ENCODE measurements around the gene PSMD4.

PSMD4 gene

GRCh38 chr1:151281225-151281968, 26.9 kb downstream of the PSMD4 start:
- no peak overlapping the region for H4K91ac ChIP-seq (ENCODE audit: low read depth, low read length, poor library complexity)
- peak overlapping the region; percentile 3 for H2AK5ac ChIP-seq (ENCODE audit: low read depth, low read length)
- H3K14ac ChIP-seq (ENCODE audit: low read length) = no peak overlapping the region
- peak overlapping the region; percentile 81 for H3K4me2 ChIP-seq (ENCODE audit: insufficient read depth, low read length, poor library complexity, severe bottlenecking)
- peak overlapping the region; percentile 78 for H3K4ac ChIP-seq (ENCODE audit: low read length)
- peak overlapping the region; percentile 96 for H3K9ac ChIP-seq (ENCODE audit: low read depth, low read length, poor library complexity)
- H3K4me1 ChIP-seq (ENCODE audit: control insufficient read depth in 2 of 2, insufficient read depth in 1 of 2, low read depth in 1 of 2, low read length in 2 of 2) = peaks cover 2 to 8% of the 10 kb centered on the region in 2 donors
- H2BK120ac ChIP-seq (ENCODE audit: low read depth, low read length) = no peak overlapping the region
- peak; percentile 96 for DNase-seq (ENCODE audit: low spot score)
- H3K79me1 ChIP-seq (ENCODE audit: low read depth, low read length) = peaks cover 9% of the 10 kb centered on the region
- H4K8ac ChIP-seq (ENCODE audit: low read depth, low read length) = no peak overlapping the region
- peak overlapping the region; percentile 92 for H2AFZ ChIP-seq (ENCODE audit: low read length)
- H3K9me3 ChIP-seq (replicated peaks in 1 of 2; ENCODE audit: control insufficient read depth in 2 of 2, insufficient read depth in 1 of 2, low read depth in 1 of 2, low read length in 2 of 2) = no peaks in the 10 kb centered on the region
- no CpG with 5 or more reads among the region's 48 CpGs for WGBS, 2 donors (ENCODE audit: extremely low coverage in 2 of 2, insufficient read length in 2 of 2, insufficient replicate concordance in 1 of 2)
- H3K27ac ChIP-seq (replicated peaks; ENCODE audit: low read length) = peak overlapping the region; percentile 97
- H2BK12ac ChIP-seq (ENCODE audit: low read length) = peak overlapping the region; percentile 81
- H3K23ac ChIP-seq (ENCODE audit: low read depth, low read length, poor library complexity) = peak overlapping the region; percentile 95
- peak overlapping the region; percentile 54 for H2BK5ac ChIP-seq (ENCODE audit: low read length)
- peak overlapping the region; percentile 40 for H2BK15ac ChIP-seq (ENCODE audit: low read length)
- no peaks in the 10 kb centered on the region for H3K27me3 ChIP-seq (ENCODE audit: control insufficient read depth in 3 of 3, insufficient read depth in 3 of 3, low read depth in 1 of 3, low read length in 3 of 3)
- peak overlapping the region; percentile 76 to 98 for H3K4me3 ChIP-seq (ENCODE audit: low read length in 2 of 2)
- H3K18ac ChIP-seq (ENCODE audit: low read length) = peak overlapping the region; percentile 99
- H3K36me3 ChIP-seq (replicated peaks in 1 of 2; ENCODE audit: control insufficient read depth in 2 of 2, insufficient read depth in 2 of 2, low read length in 2 of 2) = peaks cover 6 to 19% of the 10 kb centered on the region in 2 donors

GRCh38 chr1:151281969-151282882, 27.7 kb downstream of the PSMD4 start, which contains the start of gene ZNF687:
Gene ZNF687, plus strand, starts transcription at chr1:151282299. Its CDS starts 3,993 bp downstream, at chr1:151286292.
- H2AK5ac ChIP-seq (ENCODE audit: low read depth, low read length) = peak within 1 kb of the TSS; percentile 30
- H3K14ac ChIP-seq (ENCODE audit: low read length) = peak within 1 kb of the TSS; percentile 1
- peaks cover 13 to 27% of the 10 kb centered on the region in 2 donors for H3K36me3 ChIP-seq (replicated peaks in 1 of 2; ENCODE audit: control insufficient read depth in 2 of 2, insufficient read depth in 2 of 2, low read length in 2 of 2)
- peak within 1 kb of the TSS; percentile 85 for H2BK15ac ChIP-seq (ENCODE audit: low read length)
- H3K27me3 ChIP-seq (ENCODE audit: control insufficient read depth in 3 of 3, insufficient read depth in 3 of 3, low read depth in 1 of 3, low read length in 3 of 3) = no peaks in the 10 kb centered on the region
- H3K4me3 ChIP-seq (ENCODE audit: low read length in 2 of 2) = peak within 1 kb of the TSS; percentile 76 to 99
- H2BK120ac ChIP-seq (ENCODE audit: low read depth, low read length) = no peak within 1 kb of the TSS
- peaks cover 9% of the 10 kb centered on the region for H3K79me1 ChIP-seq (ENCODE audit: low read depth, low read length)
- DNase-seq (ENCODE audit: low spot score) = peak; percentile 100
- peaks cover 2 to 8% of the 10 kb centered on the region in 2 donors for H3K4me1 ChIP-seq (ENCODE audit: control insufficient read depth in 2 of 2, insufficient read depth in 1 of 2, low read depth in 1 of 2, low read length in 2 of 2)
- H2BK12ac ChIP-seq (ENCODE audit: low read length) = peak within 1 kb of the TSS; percentile 81
- no peaks in the 10 kb centered on the region for H3K9me3 ChIP-seq (replicated peaks in 1 of 2; ENCODE audit: control insufficient read depth in 2 of 2, insufficient read depth in 1 of 2, low read depth in 1 of 2, low read length in 2 of 2)
- peak within 1 kb of the TSS; percentile 97 for H2BK5ac ChIP-seq (ENCODE audit: low read length)
- no CpG with 5 or more reads among the region's 74 CpGs for WGBS, 2 donors (ENCODE audit: extremely low coverage in 2 of 2, insufficient read length in 2 of 2, insufficient replicate concordance in 1 of 2)
- peak within 1 kb of the TSS; percentile 96 for H3K9ac ChIP-seq (ENCODE audit: low read depth, low read length, poor library complexity)
- peak within 1 kb of the TSS; percentile 92 for H2AFZ ChIP-seq (ENCODE audit: low read length)
- peak within 1 kb of the TSS; percentile 95 for H3K23ac ChIP-seq (ENCODE audit: low read depth, low read length, poor library complexity)
- no peak within 1 kb of the TSS for H4K8ac ChIP-seq (ENCODE audit: low read depth, low read length)
- peak within 1 kb of the TSS; percentile 90 for H3K4me2 ChIP-seq (ENCODE audit: insufficient read depth, low read length, poor library complexity, severe bottlenecking)
- peak within 1 kb of the TSS; percentile 99 for H3K18ac ChIP-seq (ENCODE audit: low read length)
- H3K27ac ChIP-seq (replicated peaks; ENCODE audit: low read length) = peak within 1 kb of the TSS; percentile 97
- no peak within 1 kb of the TSS for H4K91ac ChIP-seq (ENCODE audit: low read depth, low read length, poor library complexity)
- peak within 1 kb of the TSS; percentile 78 for H3K4ac ChIP-seq (ENCODE audit: low read length)

DNA sequence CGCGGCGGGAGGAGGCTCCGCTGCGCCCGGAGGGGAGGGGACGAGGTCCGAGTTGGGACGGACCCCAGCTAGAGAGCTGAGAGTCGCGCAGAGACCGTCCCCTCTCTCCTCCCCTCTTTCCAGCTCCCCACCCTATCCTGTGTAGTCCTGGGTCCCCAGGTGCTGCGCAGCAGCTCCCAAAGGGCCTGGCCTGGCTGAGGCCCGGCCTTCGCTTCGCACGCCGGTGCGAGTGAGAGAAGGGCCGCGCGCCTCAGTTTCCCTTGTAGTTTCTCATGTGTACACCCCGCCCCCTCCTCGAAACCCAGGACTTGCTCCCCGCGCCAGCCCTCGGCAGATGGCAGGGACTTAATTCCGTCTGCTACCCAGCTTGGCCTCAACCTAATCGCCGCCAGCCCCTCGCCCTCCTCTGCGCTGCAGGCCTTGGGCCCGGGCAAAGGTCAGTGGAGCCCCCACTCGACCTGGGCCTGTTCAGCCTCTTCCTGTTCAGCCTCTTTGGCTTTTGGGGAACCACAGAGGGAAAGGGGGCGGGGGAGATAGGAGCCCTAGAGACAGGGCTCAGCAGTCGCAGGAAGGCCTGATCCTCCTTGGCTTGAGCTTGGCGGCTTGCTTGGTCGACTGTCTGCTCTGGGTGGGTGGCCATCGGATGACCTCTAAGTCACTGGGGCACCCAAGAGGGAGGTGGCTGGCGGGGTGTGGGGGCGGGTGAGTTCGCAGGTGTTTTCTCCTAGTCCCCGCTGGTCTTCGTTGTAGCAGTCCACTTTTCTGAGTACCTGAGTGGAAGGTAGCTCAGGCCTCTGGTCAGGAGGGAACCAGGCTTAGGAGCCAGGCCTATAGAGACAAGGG, 28.6 kb downstream of the PSMD4 start:
- H3K4ac ChIP-seq (ENCODE audit: low read length) = no peak overlapping the region
- peak overlapping the region; percentile 97 for H2BK5ac ChIP-seq (ENCODE audit: low read length)
- peak; percentile 23 for DNase-seq (ENCODE audit: low spot score)
- peaks cover 22 to 36% of the 10 kb centered on the region in 2 donors for H3K36me3 ChIP-seq (replicated peaks in 1 of 2; ENCODE audit: control insufficient read depth in 2 of 2, insufficient read depth in 2 of 2, low read length in 2 of 2)
- H2BK120ac ChIP-seq (ENCODE audit: low read depth, low read length) = no peak overlapping the region
- peak overlapping the region; percentile 92 for H2AFZ ChIP-seq (ENCODE audit: low read length)
- peak overlapping the region; percentile 93 for H3K23ac ChIP-seq (ENCODE audit: low read depth, low read length, poor library complexity)
- peak overlapping the region; percentile 97 for H3K18ac ChIP-seq (ENCODE audit: low read length)
- H3K4me1 ChIP-seq (ENCODE audit: control insufficient read depth in 2 of 2, insufficient read depth in 1 of 2, low read depth in 1 of 2, low read length in 2 of 2) = peaks cover 2 to 8% of the 10 kb centered on the region in 2 donors
- no peak overlapping the region for H2BK12ac ChIP-seq (ENCODE audit: low read length)
- H3K27me3 ChIP-seq (ENCODE audit: control insufficient read depth in 3 of 3, insufficient read depth in 3 of 3, low read depth in 1 of 3, low read length in 3 of 3) = no peaks in the 10 kb centered on the region
- no peak overlapping the region for H4K8ac ChIP-seq (ENCODE audit: low read depth, low read length)
- peak overlapping the region; percentile 90 for H3K4me2 ChIP-seq (ENCODE audit: insufficient read depth, low read length, poor library complexity, severe bottlenecking)
- H3K4me3 ChIP-seq (ENCODE audit: low read length in 2 of 2) = peak overlapping the region; percentile 76 to 99
- no CpG with 5 or more reads among the region's 44 CpGs for WGBS, 2 donors (ENCODE audit: extremely low coverage in 2 of 2, insufficient read length in 2 of 2, insufficient replicate concordance in 1 of 2)
- no peaks in the 10 kb centered on the region for H3K9me3 ChIP-seq (replicated peaks in 1 of 2; ENCODE audit: control insufficient read depth in 2 of 2, insufficient read depth in 1 of 2, low read depth in 1 of 2, low read length in 2 of 2)
- H3K79me1 ChIP-seq (ENCODE audit: low read depth, low read length) = peaks cover 18% of the 10 kb centered on the region
- peak overlapping the region; percentile 82 for H3K27ac ChIP-seq (replicated peaks; ENCODE audit: low read length)
- H3K9ac ChIP-seq (ENCODE audit: low read depth, low read length, poor library complexity) = peak overlapping the region; percentile 94
- peak overlapping the region; percentile 30 for H2AK5ac ChIP-seq (ENCODE audit: low read depth, low read length)
- H2BK15ac ChIP-seq (ENCODE audit: low read length) = peak overlapping the region; percentile 85
- peak overlapping the region; percentile 1 for H3K14ac ChIP-seq (ENCODE audit: low read length)
- no peak overlapping the region for H4K91ac ChIP-seq (ENCODE audit: low read depth, low read length, poor library complexity)

Measured in neuronal stem cell (in vitro differentiated cells).